ENCODE data around the gene COL13A1.

GRCh38 chr10:69829775-69830174, 28.1 kb downstream of the COL13A1 start:
- TF ChIP-seq CTCF (IDR thresholded peaks at IDR 0.05; ENCODE audit: low read depth, low read length, missing input control): no peak
- TF ChIP-seq HNF4A (conservative IDR thresholded peaks at IDR 0.05): no peak
- no peak for TF ChIP-seq RAD21 (IDR thresholded peaks at IDR 0.05)
- TF ChIP-seq MAX (IDR thresholded peaks at IDR 0.05): no peak
- TF ChIP-seq YY1 (IDR thresholded peaks at IDR 0.05): no peak
